HCT116 (cell line): ENCODE data around the gene AOPEP. TPM values are rescaled to one million over a fixed set of nuclear protein-coding genes. Genes with fewer than 3 reads are reported as not detected.

ENCODE experiments used
- ATAC-seq: fragments of 200-7000 bp; cut with Tn5 transposase; 2 replicates; pipeline ENCODE4 v1.9.1; 2020; ENCODE audit warnings: mild to moderate bottlenecking, moderate library complexity
- BruUV-seq: library from RNA; stranded (reverse); fragments of 400-500 nt; replicated peaks from 2 replicates; lab custom pipeline; 2021; lab: Mats Ljungman, UMichigan
- CTCF ChIA-PET: fragments of 300-600 bp; sonication (Branson Sonifier 250); formaldehyde crosslinking; loops from one replicate; lab custom pipeline; 2021; ENCODE audit warnings: antibody characterized with exemption; lab: Charles Lee
- POLR2A ChIA-PET: fragments of 300-600, 350-600 bp; sonication (Branson Sonifier 250); formaldehyde crosslinking; loops from one replicate; lab custom pipeline; 2021; ENCODE audit warnings: antibody characterized with exemption; lab: Charles Lee
- RAD21 ChIA-PET, 2 experiments: fragments of 300-600 bp; sonication (Branson Sonifier 250); formaldehyde crosslinking; loops; one replicate each; lab custom pipeline; 2023; ENCODE audit warnings: low total read pairs in 2 of 2; ENCODE audit not compliant: uncharacterized antibody in 2 of 2, unreplicated experiment in 2 of 2, low non-redundant PET in 1 of 2; lab: Charles Lee
- DNase-seq: peaks from one replicate; pipeline ENCODE4 v3.0.0-alpha.2; 2010; ENCODE audit warnings: low read depth, low spot score
- H2AFZ ChIP-seq: fragments of 200-600 bp; shearing (Covaris generic), sonication (generic); 2 replicates; pipeline ENCODE4 v1.6.1; 2017; ENCODE audit warnings: low read depth, mixed run types, mixed read lengths, antibody characterized with exemption, low read length; ENCODE audit not compliant: poor library complexity, severe bottlenecking
- H3K27ac ChIP-seq: 2 replicates; pipeline ENCODE4 v1.5.1; 2012; ENCODE audit warnings: low read depth, low read length
- H3K27me3 ChIP-seq: fragments of 200-600 bp; sonication (generic); 2 replicates; pipeline ENCODE4 v1.6.1; 2016; ENCODE audit warnings: mixed run types, low read length, mixed read lengths; ENCODE audit not compliant: insufficient read depth
- H3K36me3 ChIP-seq, 2 experiments: fragments of 200-500 bp in 1 of 2; fragments of 200-600 bp in 1 of 2; sonication (Bioruptor generic) in 1 of 2; sonication (generic) in 1 of 2; 2 replicates each; pipeline versions ENCODE4 v1.5.1 to v1.6.1; 2014 to 2016; ENCODE audit warnings: low read length in 2 of 2, inconsistent platforms in 1 of 2, mixed read lengths in 1 of 2, mixed run types in 1 of 2; ENCODE audit not compliant: insufficient read depth in 2 of 2, control insufficient read depth in 1 of 2
- H3K4me1 ChIP-seq, 2 experiments: fragments of 200-600 bp in 1 of 2; sonication (generic) in 1 of 2; 2 replicates each; pipeline versions ENCODE4 v1.5.1 to v1.6.1; 2012 to 2017; ENCODE audit warnings: low read length in 2 of 2, inconsistent platforms in 1 of 2, mild to moderate bottlenecking in 1 of 2, mixed read lengths in 1 of 2, mixed run types in 1 of 2, moderate library complexity in 1 of 2; ENCODE audit not compliant: insufficient read depth in 2 of 2, control insufficient read depth in 1 of 2
- H3K4me2 ChIP-seq: fragments of 200-600 bp; sonication (generic); 2 replicates; pipeline ENCODE4 v1.6.1; 2017; ENCODE audit warnings: mixed run types, low read length, mixed read lengths
- H3K4me3 ChIP-seq, 2 experiments: fragments of 200-600 bp in 1 of 2; sonication (generic) in 1 of 2; replicated peaks in 1 of 2; 2 replicates each; pipeline ENCODE4 v1.5.1; 2011 to 2016; ENCODE audit warnings: low read length in 2 of 2, control low read depth in 1 of 2, low read depth in 1 of 2, mild to moderate bottlenecking in 1 of 2, mixed read lengths in 1 of 2, mixed run types in 1 of 2
- H3K79me2 ChIP-seq: fragments of 200-600 bp; sonication (generic); 2 replicates; pipeline ENCODE4 v1.6.1; 2017; ENCODE audit warnings: mild to moderate bottlenecking, mixed run types, low read length, moderate library complexity, mixed read lengths; ENCODE audit not compliant: insufficient read depth
- H3K9ac ChIP-seq: fragments of 200-600 bp; sonication (generic); 2 replicates; pipeline ENCODE4 v1.6.1; 2016; ENCODE audit warnings: low read length, mixed read lengths
- H3K9me2 ChIP-seq: fragments of 200-600 bp; sonication (generic), shearing (Covaris generic); 2 replicates; pipeline ENCODE4 v1.6.1; 2017; ENCODE audit warnings: mixed run types, mild to moderate bottlenecking, moderate library complexity; ENCODE audit not compliant: insufficient read depth
- H3K9me3 ChIP-seq, 2 experiments: fragments of 200-500 bp in 1 of 2; fragments of 200-600 bp in 1 of 2; sonication (Bioruptor generic) in 1 of 2; sonication (generic) in 1 of 2; 2 replicates each; pipeline ENCODE4 v1.6.1; 2014 to 2017; ENCODE audit warnings: low read length in 2 of 2, mixed read lengths in 2 of 2, inconsistent platforms in 1 of 2, low read depth in 1 of 2, mild to moderate bottlenecking in 1 of 2, mixed run types in 1 of 2, moderate library complexity in 1 of 2; ENCODE audit not compliant: control insufficient read depth in 1 of 2, insufficient read depth in 1 of 2
- H4K20me1 ChIP-seq: fragments of 200-600 bp; sonication (generic), shearing (Covaris generic); 2 replicates; pipeline ENCODE4 v1.6.1; 2017; ENCODE audit warnings: mixed run types, mild to moderate bottlenecking, moderate library complexity; ENCODE audit not compliant: insufficient read depth
- CBX3 ChIP-seq: IDR thresholded peaks from 2 replicates; pipeline ENCODE4 v1.6.1; 2012; ENCODE audit warnings: low read depth
- CEBPB ChIP-seq: IDR thresholded peaks from 2 replicates; pipeline ENCODE4 v1.6.1; 2012; ENCODE audit warnings: low read depth
- EGR1 ChIP-seq: IDR thresholded peaks from 2 replicates; pipeline ENCODE4 v1.6.1; 2012; ENCODE audit warnings: low read depth
- EZH2 ChIP-seq: fragments of 200-600 bp; sonication (generic); IDR thresholded peaks from 2 replicates; pipeline ENCODE4 v1.6.1; 2017; ENCODE audit warnings: antibody characterized with exemption, mixed run types
- FOSL1 ChIP-seq: IDR thresholded peaks from 2 replicates; pipeline ENCODE4 v1.6.1; 2012; ENCODE audit warnings: low read depth
- POLR2AphosphoS5 ChIP-seq: IDR thresholded peaks from 2 replicates; pipeline ENCODE4 v1.6.1; 2011; ENCODE audit warnings: mild to moderate bottlenecking, low read depth, low read length, moderate library complexity
- RAD21 ChIP-seq: IDR thresholded peaks from 2 replicates; pipeline ENCODE4 v1.6.1; 2012; ENCODE audit warnings: low read depth, mild to moderate bottlenecking
- SIN3A ChIP-seq: IDR thresholded peaks from 2 replicates; pipeline ENCODE4 v1.6.1; 2012; ENCODE audit warnings: low read depth
- SP1 ChIP-seq: IDR thresholded peaks from 2 replicates; pipeline ENCODE4 v1.6.1; 2012; ENCODE audit warnings: low read depth
- SRF ChIP-seq: IDR thresholded peaks from 2 replicates; pipeline ENCODE4 v1.6.1; 2012; ENCODE audit warnings: low read depth
- TCF7L2 ChIP-seq: IDR thresholded peaks from 2 replicates; pipeline ENCODE4 v1.7.0; 2011; ENCODE audit warnings: borderline replicate concordance, inconsistent platforms; ENCODE audit not compliant: insufficient read depth, insufficient read length; ENCODE audit errors: extremely low read depth
- YY1 ChIP-seq: IDR thresholded peaks from 2 replicates; pipeline ENCODE4 v1.6.1; 2011; ENCODE audit warnings: low read length, low read depth, moderate library complexity, mild to moderate bottlenecking; ENCODE audit not compliant: insufficient replicate concordance; ENCODE audit errors: extremely low read depth
- ZBTB33 ChIP-seq: IDR thresholded peaks from 2 replicates; pipeline ENCODE4 v1.6.1; 2011; ENCODE audit warnings: mild to moderate bottlenecking, low read length, moderate library complexity; ENCODE audit not compliant: insufficient replicate concordance; ENCODE audit errors: extremely low read depth
- ZFX ChIP-seq: fragments of 450-650 bp; IDR thresholded peaks from 2 replicates; pipeline ENCODE4 v1.6.1; 2017
- ZNF274 ChIP-seq: fragments of 200-500 bp; sonication (Bioruptor generic); IDR thresholded peaks from 2 replicates; pipeline ENCODE4 v1.6.1; 2014; ENCODE audit warnings: mild to moderate bottlenecking, low read depth, low read length, inconsistent platforms
- intact Hi-C: fragments of 100-400 bp; cut with micrococcal nuclease; formaldehyde crosslinking; loops from 2 replicates; pipeline ENCODE4 v1.10.0; 2022
- total RNA-seq: library from RNA; stranded (reverse); gene quantifications from one replicate; pipeline ENCODE4 v1.2.1, GENCODE V29; 2021; ENCODE audit not compliant: unreplicated experiment
- TF ChIP-seq, protein P1 (sequence below): IDR thresholded peaks from 2 replicates; pipeline ENCODE4 v1.6.1; 2012
- TF ChIP-seq, protein P2 (sequence below): IDR thresholded peaks from 2 replicates; pipeline ENCODE4 v1.6.1; 2012
- TF ChIP-seq, protein P3 (sequence below), 3 experiments: fragments of 200-600 bp in 1 of 3; sonication (generic) in 1 of 3; IDR thresholded peaks in 2 of 3; conservative IDR thresholded peaks in 1 of 3; 2 replicates each; pipeline ENCODE4 v1.5.1; 2012 to 2017; ENCODE audit warnings: low read depth in 2 of 3, low read length in 2 of 3, antibody characterized with exemption in 1 of 3, borderline replicate concordance in 1 of 3, control low read depth in 1 of 3, mild to moderate bottlenecking in 1 of 3, mixed read lengths in 1 of 3, mixed run types in 1 of 3, moderate library complexity in 1 of 3; ENCODE audit not compliant: insufficient read depth in 1 of 3

The AOPEP gene
- total RNA-seq, 1 experiment from 2014 or later = 15.1 TPM

- TF ChIP-seq POLR2AphosphoS5 (no peak), ZNF274 (no peak), TCF7L2 (no peak), CEBPB (no peak), EZH2 (no peak), YY1 (no peak), SIN3A (no peak), ZFX (no peak), SRF (no peak), ZBTB33 (no peak), CBX3 (no peak), RAD21 (no peak), EGR1 (no peak), SP1 (no peak), FOSL1 (no peak)
- TF ChIP-seq, protein P1, sequence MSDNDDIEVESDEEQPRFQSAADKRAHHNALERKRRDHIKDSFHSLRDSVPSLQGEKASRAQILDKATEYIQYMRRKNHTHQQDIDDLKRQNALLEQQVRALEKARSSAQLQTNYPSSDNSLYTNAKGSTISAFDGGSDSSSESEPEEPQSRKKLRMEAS = no peak
- TF ChIP-seq, protein P2, sequence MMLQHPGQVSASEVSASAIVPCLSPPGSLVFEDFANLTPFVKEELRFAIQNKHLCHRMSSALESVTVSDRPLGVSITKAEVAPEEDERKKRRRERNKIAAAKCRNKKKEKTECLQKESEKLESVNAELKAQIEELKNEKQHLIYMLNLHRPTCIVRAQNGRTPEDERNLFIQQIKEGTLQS = no peak
- TF ChIP-seq, protein P3, sequence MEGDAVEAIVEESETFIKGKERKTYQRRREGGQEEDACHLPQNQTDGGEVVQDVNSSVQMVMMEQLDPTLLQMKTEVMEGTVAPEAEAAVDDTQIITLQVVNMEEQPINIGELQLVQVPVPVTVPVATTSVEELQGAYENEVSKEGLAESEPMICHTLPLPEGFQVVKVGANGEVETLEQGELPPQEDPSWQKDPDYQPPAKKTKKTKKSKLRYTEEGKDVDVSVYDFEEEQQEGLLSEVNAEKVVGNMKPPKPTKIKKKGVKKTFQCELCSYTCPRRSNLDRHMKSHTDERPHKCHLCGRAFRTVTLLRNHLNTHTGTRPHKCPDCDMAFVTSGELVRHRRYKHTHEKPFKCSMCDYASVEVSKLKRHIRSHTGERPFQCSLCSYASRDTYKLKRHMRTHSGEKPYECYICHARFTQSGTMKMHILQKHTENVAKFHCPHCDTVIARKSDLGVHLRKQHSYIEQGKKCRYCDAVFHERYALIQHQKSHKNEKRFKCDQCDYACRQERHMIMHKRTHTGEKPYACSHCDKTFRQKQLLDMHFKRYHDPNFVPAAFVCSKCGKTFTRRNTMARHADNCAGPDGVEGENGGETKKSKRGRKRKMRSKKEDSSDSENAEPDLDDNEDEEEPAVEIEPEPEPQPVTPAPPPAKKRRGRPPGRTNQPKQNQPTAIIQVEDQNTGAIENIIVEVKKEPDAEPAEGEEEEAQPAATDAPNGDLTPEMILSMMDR (IDR thresholded peaks at IDR 0.05 in 2 of 3, conservative IDR thresholded peaks at IDR 0.05 in 1 of 3; ENCODE audit: borderline replicate concordance in 1 of 3, insufficient read depth in 1 of 3, low read depth in 2 of 3, low read length in 2 of 3) = no peak
- Histone ChIP-seq H2AFZ (no peak overlapping the region), H3K4me1 (peaks cover 80 to 91% of the 10 kb centered on the region in 2 experiments), H3K79me2 (no peaks in the 10 kb centered on the region), H3K9me2 (no peaks in the 10 kb centered on the region), H3K27ac (peak overlapping the region; percentile 61; the same call in 1 of the 2 replicates), H3K9me3 (no peaks in the 10 kb centered on the region), H3K27me3 (no peaks in the 10 kb centered on the region), H3K36me3 (no peaks in the 10 kb centered on the region), H3K9ac (no peak overlapping the region), H4K20me1 (no peaks in the 10 kb centered on the region), H3K4me3 (peak overlapping the region in 1 of 2 experiments; percentile 21; a peak in 1 of 4 replicates), H3K4me2 (peak overlapping the region; percentile 80)
- DNase-seq = no peak
- ATAC-seq = no peak
- BruUV-seq = no TSS peak
- ChIA-PET POLR2A (interaction anchor here (1.7 kb wide), 1 partner anchor 47 kb away, joined by 3 read pairs; no protein-coding TSS in a partner anchor), RAD21 (no interaction called here), CTCF (no interaction called here)
- intact Hi-C loops = loop anchor here (5.0 kb wide), 1 partner anchor 131 kb away; no protein-coding TSS in a partner anchor
Measured at GRCh38 chr9:94913550-94913949, 187.1 kb downstream of the AOPEP start.
